ENCODE results near the gene TMCO1. TPM values are rescaled to one million over a fixed set of nuclear protein-coding genes. Genes with fewer than 3 reads are reported as not detected.
"Not testable (repeated sequence)": the region's sequence is repeated elsewhere in the genome, so short reads cannot be mapped to it uniquely, and the experiment has no call there.

Gene TMCO1, protein sequence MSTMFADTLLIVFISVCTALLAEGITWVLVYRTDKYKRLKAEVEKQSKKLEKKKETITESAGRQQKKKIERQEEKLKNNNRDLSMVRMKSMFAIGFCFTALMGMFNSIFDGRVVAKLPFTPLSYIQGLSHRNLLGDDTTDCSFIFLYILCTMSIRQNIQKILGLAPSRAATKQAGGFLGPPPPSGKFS
- 116 TPM for polyA plus RNA-seq
- long read RNA-seq, donor 1, full-length matches to known transcripts = 19 of 43 reads
- long read RNA-seq, donor 1, partial matches to known transcripts = 24 of 43 reads
- long read RNA-seq, donor 1, other reads (novel, unspliced or antisense) = 0 of 43 reads
- long read RNA-seq, donor 2, full-length matches to known transcripts = 60 of 126 reads
- long read RNA-seq, donor 2, partial matches to known transcripts = 66 of 126 reads
- long read RNA-seq, donor 2, other reads (novel, unspliced or antisense) = 0 of 126 reads
- long read RNA-seq, donor 3 = 0 reads
- long read RNA-seq, donor 4, full-length matches to known transcripts = 8 of 8 reads
- long read RNA-seq, donor 4, partial matches to known transcripts = 0 of 8 reads
- long read RNA-seq, donor 4, other reads (novel, unspliced or antisense) = 0 of 8 reads
- long read RNA-seq, donor 5, full-length matches to known transcripts = 21 of 43 reads
- long read RNA-seq, donor 5, partial matches to known transcripts = 22 of 43 reads
- long read RNA-seq, donor 5, other reads (novel, unspliced or antisense) = 0 of 43 reads
- long read RNA-seq, donor 6, full-length matches to known transcripts = 40 of 83 reads
- long read RNA-seq, donor 6, partial matches to known transcripts = 43 of 83 reads
- long read RNA-seq, donor 6, other reads (novel, unspliced or antisense) = 0 of 83 reads
- long read RNA-seq, donor 7, full-length matches to known transcripts = 25 of 33 reads
- long read RNA-seq, donor 7, partial matches to known transcripts = 8 of 33 reads
- long read RNA-seq, donor 7, other reads (novel, unspliced or antisense) = 0 of 33 reads
- long read RNA-seq, donor 8, full-length matches to known transcripts = 68 of 145 reads
- long read RNA-seq, donor 8, partial matches to known transcripts = 70 of 145 reads
- long read RNA-seq, donor 8, other reads (novel, unspliced or antisense) = 7 of 145 reads
- long read RNA-seq, donor 9, full-length matches to known transcripts = 65 of 119 reads
- long read RNA-seq, donor 9, partial matches to known transcripts = 49 of 119 reads
- long read RNA-seq, donor 9, other reads (novel, unspliced or antisense) = 5 of 119 reads
- long read RNA-seq, donor 10, full-length matches to known transcripts = 49 of 94 reads
- long read RNA-seq, donor 10, partial matches to known transcripts = 39 of 94 reads
- long read RNA-seq, donor 10, other reads (novel, unspliced or antisense) = 6 of 94 reads
- long read RNA-seq, donor 11, full-length matches to known transcripts = 36 of 68 reads
- long read RNA-seq, donor 11, partial matches to known transcripts = 27 of 68 reads
- long read RNA-seq, donor 11, other reads (novel, unspliced or antisense) = 5 of 68 reads

DNA sequence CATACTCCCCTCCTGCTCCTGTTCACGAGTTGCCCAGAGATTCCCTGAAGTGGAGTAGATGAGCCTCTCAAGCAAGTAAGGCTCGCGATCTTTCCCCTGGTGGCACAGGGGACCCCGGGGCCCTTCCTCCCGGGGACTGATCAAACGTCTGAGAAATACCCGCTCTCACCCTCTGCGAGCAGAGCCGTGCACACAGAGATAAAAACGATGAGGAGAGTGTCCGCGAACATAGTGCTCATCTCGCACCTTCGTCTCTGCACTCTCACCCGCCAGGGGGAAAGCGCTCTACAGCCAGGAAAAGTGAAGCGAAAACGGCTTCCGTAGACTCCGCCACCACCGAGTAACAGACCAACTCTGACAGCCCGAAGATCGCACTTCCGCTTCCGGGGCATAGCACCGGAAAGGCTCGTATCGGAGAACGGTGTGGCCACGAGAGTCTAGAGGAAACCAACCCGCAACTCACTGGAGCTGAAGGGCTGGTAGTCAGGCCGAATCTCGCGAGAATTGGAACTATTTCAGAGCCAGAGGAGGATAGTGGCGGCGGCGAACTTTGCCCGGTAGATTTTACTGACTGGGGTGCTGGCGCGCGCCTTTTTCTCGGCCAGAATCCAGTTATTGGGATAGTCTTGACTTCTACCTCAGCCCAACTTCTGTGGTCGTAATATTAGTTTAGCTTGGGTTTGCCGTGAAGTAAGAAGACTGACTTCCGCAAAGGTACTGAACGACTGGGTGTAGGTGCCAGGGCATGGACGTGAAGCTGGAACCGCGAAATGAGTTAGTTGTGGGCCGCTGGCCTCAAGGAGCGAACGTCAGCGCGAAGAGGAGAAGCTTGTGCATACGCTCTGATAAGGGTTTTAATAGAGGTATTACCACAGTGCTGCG, at the start of gene TMCO1:
Gene TMCO1 (minus strand): TSS at position 356 of the 882 bp plus-strand sequence. CDS start 117 bp downstream, at position 239.
- Histone ChIP-seq H3K36me3 (ENCODE audit: control insufficient read depth, insufficient read depth, low read length) (peaks cover 23% of the 10 kb centered on the region), H3K27ac (ENCODE audit: low read length) (peak within 1 kb of the TSS; percentile 75), H3K4me3 (ENCODE audit: low read length) (peak within 1 kb of the TSS; percentile 91), H3K4me1 (ENCODE audit: control insufficient read depth, insufficient read depth, low read length) (peaks cover 4% of the 10 kb centered on the region), H3K9me3 (ENCODE audit: control insufficient read depth, low read depth, low read length) (no peaks in the 10 kb centered on the region), H3K27me3 (ENCODE audit: control insufficient read depth, insufficient read depth, low read length) (no peaks in the 10 kb centered on the region)
- DNase-seq = peak; percentile 97 to 98
- WGBS (ENCODE audit: insufficient coverage, low lambda C conversion rate) = no CpG with 5 or more reads among the region's 56 CpGs

DNA sequence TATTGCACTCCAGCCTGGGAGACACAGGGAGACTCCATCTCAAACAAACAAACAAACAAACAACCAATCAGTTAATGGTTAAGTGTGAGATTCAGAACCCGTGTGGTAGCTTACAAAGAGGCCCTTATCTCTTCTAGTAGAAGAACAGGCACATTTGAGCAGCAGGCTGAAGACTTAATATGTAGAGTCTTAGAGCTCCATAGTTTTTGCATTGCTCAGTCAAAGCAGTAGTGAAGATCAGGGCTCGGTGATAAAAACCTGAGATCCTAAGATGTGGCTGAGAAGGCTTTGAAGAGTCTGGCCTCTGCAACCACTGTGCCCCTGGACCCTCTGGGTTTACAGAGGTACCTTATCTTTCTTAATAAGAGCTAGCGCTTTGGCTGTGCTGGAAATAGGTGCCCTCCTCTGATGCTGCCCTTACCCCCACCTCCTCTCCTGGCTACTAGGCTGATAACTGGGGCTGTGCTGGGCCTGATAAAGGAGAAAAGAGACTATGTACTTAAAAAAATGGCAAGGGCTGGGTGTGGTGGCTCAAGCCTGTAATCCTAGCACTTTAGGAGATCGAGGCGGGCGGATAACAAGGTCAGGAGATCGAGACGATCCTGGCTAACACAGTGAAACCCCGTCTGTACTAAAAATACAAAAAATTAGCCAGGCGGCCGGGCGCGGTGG, 48.3 kb upstream of the TMCO1 start:
- no peak overlapping the region for H3K4me3 ChIP-seq (ENCODE audit: low read length)
- no peak overlapping the region for H3K27ac ChIP-seq (ENCODE audit: low read length)
- no peak for DNase-seq
- H3K36me3 ChIP-seq (ENCODE audit: control insufficient read depth, insufficient read depth, low read length) = no peaks in the 10 kb centered on the region
- no peaks in the 10 kb centered on the region for H3K27me3 ChIP-seq (ENCODE audit: control insufficient read depth, insufficient read depth, low read length)
- H3K9me3 ChIP-seq (ENCODE audit: control insufficient read depth, low read depth, low read length) = no peaks in the 10 kb centered on the region
- H3K4me1 ChIP-seq (ENCODE audit: control insufficient read depth, insufficient read depth, low read length) = no peaks in the 10 kb centered on the region
- WGBS (ENCODE audit: insufficient coverage, low lambda C conversion rate) = 100% methylated on average over 1 of the region's 13 CpGs

DNA sequence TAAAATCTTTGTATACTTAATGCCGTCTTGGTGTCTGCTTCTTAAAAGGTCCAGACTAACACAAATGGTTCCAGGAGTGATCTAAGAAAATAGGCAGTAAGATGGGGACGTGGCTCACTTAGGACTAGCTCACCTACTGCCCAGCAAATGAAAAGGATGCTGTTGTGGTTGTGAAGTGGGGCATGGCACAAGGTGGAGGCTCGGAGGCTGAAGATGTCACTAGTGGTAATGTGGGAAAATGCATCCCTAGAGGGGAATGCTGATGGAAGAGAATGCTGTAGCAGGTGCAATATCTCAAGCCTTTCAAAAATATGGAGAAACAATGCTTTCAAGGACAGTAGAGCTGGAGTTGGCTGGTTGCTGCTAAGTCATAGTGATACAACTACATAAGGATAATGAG, 47.5 kb upstream of the TMCO1 start:
- WGBS (ENCODE audit: insufficient coverage, low lambda C conversion rate) = 80% methylated on average over 1 of the region's 3 CpGs
- H3K27me3 ChIP-seq (ENCODE audit: control insufficient read depth, insufficient read depth, low read length) = no peaks in the 10 kb centered on the region
- H3K4me1 ChIP-seq (ENCODE audit: control insufficient read depth, insufficient read depth, low read length) = no peaks in the 10 kb centered on the region
- DNase-seq = no peak
- no peak overlapping the region for H3K27ac ChIP-seq (ENCODE audit: low read length)
- H3K4me3 ChIP-seq (ENCODE audit: low read length) = no peak overlapping the region
- no peaks in the 10 kb centered on the region for H3K36me3 ChIP-seq (ENCODE audit: control insufficient read depth, insufficient read depth, low read length)
- H3K9me3 ChIP-seq (ENCODE audit: control insufficient read depth, low read depth, low read length) = no peaks in the 10 kb centered on the region

DNA sequence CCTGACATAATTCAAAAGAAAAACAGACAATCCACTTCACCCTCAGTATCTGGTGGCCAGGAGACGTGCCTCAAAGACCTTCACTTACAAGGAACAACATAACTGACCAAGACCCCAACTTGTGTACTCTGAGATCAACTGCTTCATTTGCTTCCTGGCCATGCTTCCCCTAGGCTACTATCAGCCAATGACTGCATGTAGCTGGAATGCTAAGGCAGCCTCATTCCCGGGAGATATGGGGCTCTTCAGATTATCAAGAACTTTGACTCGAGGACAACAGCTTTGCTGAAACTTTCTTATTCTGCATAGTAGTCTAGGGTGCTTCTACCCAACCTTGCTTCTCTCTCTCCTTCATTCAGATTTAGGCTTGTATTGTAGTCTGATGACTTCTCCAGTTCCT, 47.1 kb upstream of the TMCO1 start:
- peak; percentile 41 to 66 for DNase-seq
- Histone ChIP-seq H3K4me1 (ENCODE audit: control insufficient read depth, insufficient read depth, low read length) (no peaks in the 10 kb centered on the region), H3K4me3 (ENCODE audit: low read length) (no peak overlapping the region), H3K36me3 (ENCODE audit: control insufficient read depth, insufficient read depth, low read length) (no peaks in the 10 kb centered on the region), H3K27me3 (ENCODE audit: control insufficient read depth, insufficient read depth, low read length) (no peaks in the 10 kb centered on the region), H3K27ac (ENCODE audit: low read length) (no peak overlapping the region), H3K9me3 (ENCODE audit: control insufficient read depth, low read depth, low read length) (no peaks in the 10 kb centered on the region)
- no CpG with 5 or more reads among the region's 3 CpGs for WGBS (ENCODE audit: insufficient coverage, low lambda C conversion rate)

DNA sequence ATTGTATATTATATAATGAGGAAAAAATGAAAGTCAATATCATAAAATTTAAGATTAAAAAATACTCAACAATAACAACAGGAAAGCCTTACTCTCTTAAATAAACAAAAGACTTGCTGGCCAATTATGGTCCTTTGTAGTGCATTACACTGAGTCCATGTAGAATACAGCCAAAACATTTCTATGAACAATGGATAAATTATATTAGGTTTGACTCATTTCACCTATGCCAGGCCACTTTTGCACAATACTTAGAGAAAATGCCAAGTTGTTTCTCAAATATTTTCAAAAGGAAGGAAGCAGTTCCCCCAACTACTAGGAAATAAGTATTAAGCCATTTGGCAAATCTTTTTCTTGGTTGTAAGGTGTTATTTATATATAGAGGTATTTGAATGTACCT, 38.9 kb upstream of the TMCO1 start:
- Histone ChIP-seq H3K27me3 (ENCODE audit: control insufficient read depth, insufficient read depth, low read length) (no peaks in the 10 kb centered on the region), H3K27ac (ENCODE audit: low read length) (no peak overlapping the region), H3K9me3 (ENCODE audit: control insufficient read depth, low read depth, low read length) (no peaks in the 10 kb centered on the region), H3K4me3 (ENCODE audit: low read length) (no peak overlapping the region), H3K36me3 (ENCODE audit: control insufficient read depth, insufficient read depth, low read length) (no peaks in the 10 kb centered on the region), H3K4me1 (ENCODE audit: control insufficient read depth, insufficient read depth, low read length) (no peaks in the 10 kb centered on the region)
- no peak for DNase-seq

DNA sequence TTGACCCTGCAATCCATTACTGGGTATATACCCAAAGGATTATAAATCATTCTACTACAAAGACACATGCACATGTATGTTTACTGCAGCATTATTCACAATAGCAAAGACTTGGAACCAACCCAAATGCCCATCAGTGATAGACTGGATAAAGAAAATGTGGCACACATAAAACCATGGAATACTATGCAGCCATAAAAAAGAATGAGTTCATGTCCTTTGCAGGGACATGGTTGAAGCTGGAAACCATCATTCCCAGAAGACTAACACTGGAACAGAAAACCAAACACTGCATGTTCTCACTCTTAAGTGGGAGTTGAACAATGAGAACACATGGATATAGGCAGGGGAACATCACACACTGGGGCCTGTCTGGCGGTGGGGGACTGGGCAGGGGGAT, 35.8 kb upstream of the TMCO1 start:
- H3K4me3 ChIP-seq (ENCODE audit: low read length); H3K36me3 ChIP-seq (ENCODE audit: control insufficient read depth, insufficient read depth, low read length); DNase-seq; H3K9me3 ChIP-seq (ENCODE audit: control insufficient read depth, low read depth, low read length); H3K27ac ChIP-seq (ENCODE audit: low read length); H3K4me1 ChIP-seq (ENCODE audit: control insufficient read depth, insufficient read depth, low read length); H3K27me3 ChIP-seq (ENCODE audit: control insufficient read depth, insufficient read depth, low read length): not testable (repeated sequence)
- no CpG with 5 or more reads among the region's 1 CpG for WGBS (ENCODE audit: insufficient coverage, low lambda C conversion rate)

DNA sequence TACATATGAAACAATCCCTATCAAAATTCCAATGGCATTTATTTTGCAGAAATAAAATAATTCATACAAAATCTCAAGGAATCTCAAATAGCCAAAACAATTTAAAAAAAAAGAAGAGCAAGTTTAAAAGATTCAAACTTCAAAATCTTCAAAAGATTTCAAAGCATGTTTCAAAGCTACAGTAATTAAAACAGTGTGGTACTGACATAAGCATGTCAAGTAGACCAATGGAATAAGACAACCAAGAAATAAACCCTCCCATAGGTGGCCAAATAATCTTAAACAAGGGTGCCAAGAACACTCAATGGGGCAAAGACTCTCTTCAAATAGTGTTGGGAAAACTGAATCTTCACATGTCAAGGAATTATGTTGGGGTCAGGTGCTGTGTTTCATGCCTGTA, 30.7 kb upstream of the TMCO1 start:
- Histone ChIP-seq H3K9me3 (ENCODE audit: control insufficient read depth, low read depth, low read length) (peaks cover 5% of the 10 kb centered on the region), H3K27me3 (ENCODE audit: control insufficient read depth, insufficient read depth, low read length) (no peaks in the 10 kb centered on the region), H3K4me3 (ENCODE audit: low read length) (no peak overlapping the region), H3K4me1 (ENCODE audit: control insufficient read depth, insufficient read depth, low read length) (no peaks in the 10 kb centered on the region), H3K27ac (ENCODE audit: low read length) (no peak overlapping the region), H3K36me3 (ENCODE audit: control insufficient read depth, insufficient read depth, low read length) (no peaks in the 10 kb centered on the region)
- no peak for DNase-seq

DNA sequence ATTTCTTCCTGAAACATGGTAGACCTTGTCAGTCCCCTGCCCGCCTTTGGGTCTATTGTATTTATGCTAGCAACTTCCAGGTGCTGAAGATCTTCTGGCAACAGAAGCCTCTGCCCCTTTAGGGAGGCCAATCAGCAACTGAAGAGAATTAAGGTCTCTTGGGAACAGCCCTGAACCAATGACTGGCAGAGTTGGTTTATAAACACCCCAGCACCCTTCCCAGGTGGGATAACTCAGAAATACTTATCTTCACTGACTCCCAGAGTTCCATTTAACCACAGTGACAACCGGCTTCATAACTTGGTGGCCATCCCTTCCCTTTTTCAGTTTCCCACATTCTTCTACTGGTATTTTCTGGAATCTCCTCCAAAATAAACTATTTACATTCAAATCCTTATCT, 27.2 kb upstream of the TMCO1 start:
- Histone ChIP-seq H3K36me3 (ENCODE audit: control insufficient read depth, insufficient read depth, low read length) (no peaks in the 10 kb centered on the region), H3K4me3 (ENCODE audit: low read length) (no peak overlapping the region), H3K9me3 (ENCODE audit: control insufficient read depth, low read depth, low read length) (peaks cover 5% of the 10 kb centered on the region), H3K27ac (ENCODE audit: low read length) (no peak overlapping the region), H3K4me1 (ENCODE audit: control insufficient read depth, insufficient read depth, low read length) (no peaks in the 10 kb centered on the region), H3K27me3 (ENCODE audit: control insufficient read depth, insufficient read depth, low read length) (no peaks in the 10 kb centered on the region)
- DNase-seq = no peak
- no CpG with 5 or more reads among the region's 2 CpGs for WGBS (ENCODE audit: insufficient coverage, low lambda C conversion rate)

DNA sequence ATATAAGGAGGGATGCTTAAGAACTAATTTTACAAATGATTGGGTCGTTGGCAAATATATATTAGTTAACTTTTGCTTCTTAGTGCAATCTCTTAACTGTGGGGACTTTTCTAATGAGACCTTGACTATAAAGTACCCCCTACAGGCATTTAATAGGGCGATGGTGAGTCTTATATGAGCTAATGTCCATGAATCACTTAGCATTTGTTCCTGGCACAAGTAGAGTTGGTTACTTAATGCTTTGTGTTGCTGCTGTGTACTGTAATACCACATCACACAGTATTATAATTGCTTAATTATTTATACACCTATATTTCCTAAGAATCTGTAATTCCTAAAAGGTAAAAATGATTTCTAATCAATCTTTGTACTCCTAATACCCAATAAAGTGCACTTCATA, 25.3 kb upstream of the TMCO1 start:
- Histone ChIP-seq H3K27ac (ENCODE audit: low read length) (no peak overlapping the region), H3K36me3 (ENCODE audit: control insufficient read depth, insufficient read depth, low read length) (no peaks in the 10 kb centered on the region), H3K9me3 (ENCODE audit: control insufficient read depth, low read depth, low read length) (no peaks in the 10 kb centered on the region), H3K4me3 (ENCODE audit: low read length) (no peak overlapping the region), H3K27me3 (ENCODE audit: control insufficient read depth, insufficient read depth, low read length) (no peaks in the 10 kb centered on the region), H3K4me1 (ENCODE audit: control insufficient read depth, insufficient read depth, low read length) (no peaks in the 10 kb centered on the region)
- WGBS (ENCODE audit: insufficient coverage, low lambda C conversion rate) = 67% methylated on average over 1 of the region's 2 CpGs
- no peak for DNase-seq

Data from large intestine (tissue), 12 donors.